Loucy (cell line): Measurements from ENCODE around the gene CRAMP1.

Experiments used
- H2AFZ ChIP-seq: fragments of 200-600 bp; sonication (generic); 2 replicates; pipeline ENCODE4 v1.6.0; 2016; ENCODE audit warnings: antibody characterized with exemption, mild to moderate bottlenecking, low read length, moderate library complexity
- H3F3A ChIP-seq: fragments of 200-600 bp; 2 replicates; pipeline ENCODE4 v1.6.0; 2016; ENCODE audit warnings: antibody characterized with exemption, low read depth, mild to moderate bottlenecking
- H3K27me3 ChIP-seq: fragments of 200-600 bp; sonication (generic); 2 replicates; pipeline ENCODE4 v1.6.1; 2014; ENCODE audit warnings: low read length, mild to moderate bottlenecking; ENCODE audit not compliant: insufficient read depth, poor library complexity, severe bottlenecking
- H3K36me3 ChIP-seq: fragments of 200-600 bp; sonication (generic); 2 replicates; pipeline ENCODE4 v1.6.1; 2016; ENCODE audit warnings: low read length; ENCODE audit not compliant: insufficient read depth
- H3K4me1 ChIP-seq: fragments of 200-600 bp; sonication (generic); 2 replicates; pipeline ENCODE4 v1.5.1; 2014; ENCODE audit warnings: low read length, mild to moderate bottlenecking; ENCODE audit not compliant: insufficient read depth, poor library complexity, severe bottlenecking
- H3K4me2 ChIP-seq: fragments of 200-600 bp; sonication (generic); 2 replicates; pipeline ENCODE4 v1.6.0; 2014; ENCODE audit warnings: antibody characterized with exemption, low read length, low read depth, mild to moderate bottlenecking; ENCODE audit not compliant: poor library complexity, severe bottlenecking
- H3K4me3 ChIP-seq: fragments of 200-600 bp; sonication (generic); 2 replicates; pipeline ENCODE4 v1.5.1; 2014; ENCODE audit warnings: low read length, mild to moderate bottlenecking, mixed read lengths; ENCODE audit not compliant: poor library complexity, severe bottlenecking
- H3K79me2 ChIP-seq: fragments of 200-600 bp; sonication (generic); 2 replicates; pipeline ENCODE4 v1.6.1; 2014; ENCODE audit warnings: low read length; ENCODE audit not compliant: insufficient read depth
- H3K9ac ChIP-seq: fragments of 200-600 bp; sonication (generic); 2 replicates; pipeline ENCODE4 v1.6.0; 2014; ENCODE audit warnings: mild to moderate bottlenecking, low read depth, low read length, moderate library complexity; ENCODE audit not compliant: poor library complexity, severe bottlenecking
- H3K9me2 ChIP-seq: fragments of 200-600 bp; sonication (generic); replicated peaks from 2 replicates; pipeline ENCODE4 v1.6.1; 2016; ENCODE audit warnings: low read depth, low read length, mixed read lengths
- H3K9me3 ChIP-seq: fragments of 200-600 bp; sonication (generic); 2 replicates; pipeline ENCODE4 v1.6.1; 2014; ENCODE audit warnings: mild to moderate bottlenecking, antibody characterized with exemption, low read length, low read depth; ENCODE audit not compliant: insufficient read depth
- H4K20me1 ChIP-seq: fragments of 200-600 bp; sonication (generic); 2 replicates; pipeline ENCODE4 v1.6.0; 2014; ENCODE audit warnings: antibody characterized with exemption, low read length, mild to moderate bottlenecking; ENCODE audit not compliant: insufficient read depth, poor library complexity, severe bottlenecking
- EZH2phosphoT487 ChIP-seq: fragments of 200-600 bp; IDR thresholded peaks from 2 replicates; pipeline ENCODE4 v1.6.1; 2018; ENCODE audit warnings: antibody characterized with exemption, mild to moderate bottlenecking, moderate library complexity, borderline replicate concordance
- TF ChIP-seq, protein P1 (sequence below): fragments of 200-600 bp; sonication (generic); conservative IDR thresholded peaks from 2 replicates; pipeline ENCODE4 v1.5.1; 2014; ENCODE audit warnings: mild to moderate bottlenecking, antibody characterized with exemption, low read length

CRAMP1 gene

DNA sequence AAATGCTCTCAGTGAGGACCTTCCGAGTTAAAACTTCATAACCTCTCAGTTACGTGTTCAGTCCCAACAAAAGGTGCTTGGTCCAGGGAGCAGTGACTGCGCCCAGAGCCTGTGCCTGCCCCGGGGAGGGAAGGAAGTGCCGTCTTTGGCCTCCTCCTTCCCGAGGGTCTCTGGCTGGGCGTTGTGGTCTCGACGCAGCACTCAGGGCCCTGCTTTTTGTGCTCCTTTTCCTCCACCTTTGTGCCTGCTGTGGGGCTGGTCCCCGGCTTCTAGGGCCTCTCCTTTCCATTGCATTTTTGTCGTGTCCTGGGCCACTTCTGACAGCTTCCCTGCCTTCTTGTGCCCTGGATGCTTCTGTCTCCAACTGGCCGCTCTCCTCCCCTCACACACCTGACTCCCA, 29.1 kb downstream of the CRAMP1 start:
- no peaks in the 10 kb centered on the region for H3K9me3 ChIP-seq
- TF ChIP-seq, protein P1, sequence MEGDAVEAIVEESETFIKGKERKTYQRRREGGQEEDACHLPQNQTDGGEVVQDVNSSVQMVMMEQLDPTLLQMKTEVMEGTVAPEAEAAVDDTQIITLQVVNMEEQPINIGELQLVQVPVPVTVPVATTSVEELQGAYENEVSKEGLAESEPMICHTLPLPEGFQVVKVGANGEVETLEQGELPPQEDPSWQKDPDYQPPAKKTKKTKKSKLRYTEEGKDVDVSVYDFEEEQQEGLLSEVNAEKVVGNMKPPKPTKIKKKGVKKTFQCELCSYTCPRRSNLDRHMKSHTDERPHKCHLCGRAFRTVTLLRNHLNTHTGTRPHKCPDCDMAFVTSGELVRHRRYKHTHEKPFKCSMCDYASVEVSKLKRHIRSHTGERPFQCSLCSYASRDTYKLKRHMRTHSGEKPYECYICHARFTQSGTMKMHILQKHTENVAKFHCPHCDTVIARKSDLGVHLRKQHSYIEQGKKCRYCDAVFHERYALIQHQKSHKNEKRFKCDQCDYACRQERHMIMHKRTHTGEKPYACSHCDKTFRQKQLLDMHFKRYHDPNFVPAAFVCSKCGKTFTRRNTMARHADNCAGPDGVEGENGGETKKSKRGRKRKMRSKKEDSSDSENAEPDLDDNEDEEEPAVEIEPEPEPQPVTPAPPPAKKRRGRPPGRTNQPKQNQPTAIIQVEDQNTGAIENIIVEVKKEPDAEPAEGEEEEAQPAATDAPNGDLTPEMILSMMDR = no peak
- no peak for TF ChIP-seq EZH2phosphoT487
- no peak overlapping the region for H3K4me3 ChIP-seq
- H2AFZ ChIP-seq = no peak overlapping the region
- peaks cover 46% of the 10 kb centered on the region; the same call in 1 of the 2 replicates for H3K36me3 ChIP-seq
- H3K4me2 ChIP-seq = no peak overlapping the region
- no peak overlapping the region for H3K9ac ChIP-seq
- no peaks in the 10 kb centered on the region for H3K79me2 ChIP-seq
- no peaks in the 10 kb centered on the region for H3K4me1 ChIP-seq
- H3K9me2 ChIP-seq = no peaks in the 10 kb centered on the region
- H3K27me3 ChIP-seq = no peaks in the 10 kb centered on the region
- H3F3A ChIP-seq = no peaks in the 10 kb centered on the region
- H4K20me1 ChIP-seq = no peaks in the 10 kb centered on the region

DNA sequence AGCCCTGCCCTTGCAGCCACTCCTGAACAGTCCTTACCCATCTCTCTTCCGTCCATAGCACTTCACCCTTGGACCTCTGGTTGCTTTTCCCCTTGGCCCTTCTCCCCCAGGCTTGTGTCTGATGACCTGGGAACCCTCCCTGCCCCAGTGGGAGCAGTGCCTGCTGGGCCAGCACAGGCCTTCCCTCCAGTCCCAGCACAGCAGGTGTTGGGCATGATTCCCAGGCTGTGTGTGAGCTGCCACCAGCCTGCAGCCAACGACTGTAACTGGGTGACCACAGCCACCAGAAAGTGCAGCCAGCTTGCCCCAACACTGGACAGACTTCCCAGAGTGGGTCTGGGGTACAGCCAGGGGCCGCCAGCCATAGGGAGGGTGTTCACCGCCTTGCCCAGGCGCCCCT, 30.0 kb downstream of the CRAMP1 start:
- Histone ChIP-seq H3K27me3 (no peaks in the 10 kb centered on the region), H3K4me3 (no peak overlapping the region), H3K9me2 (no peaks in the 10 kb centered on the region), H3K9ac (no peak overlapping the region), H3K9me3 (no peaks in the 10 kb centered on the region), H4K20me1 (no peaks in the 10 kb centered on the region), H3K36me3 (peaks cover 46% of the 10 kb centered on the region; the same call in 1 of the 2 replicates), H3K79me2 (no peaks in the 10 kb centered on the region), H2AFZ (no peak overlapping the region), H3F3A (no peaks in the 10 kb centered on the region), H3K4me2 (no peak overlapping the region), H3K4me1 (no peaks in the 10 kb centered on the region)
- TF ChIP-seq EZH2phosphoT487 = no peak
- TF ChIP-seq, protein P1 = no peak

DNA sequence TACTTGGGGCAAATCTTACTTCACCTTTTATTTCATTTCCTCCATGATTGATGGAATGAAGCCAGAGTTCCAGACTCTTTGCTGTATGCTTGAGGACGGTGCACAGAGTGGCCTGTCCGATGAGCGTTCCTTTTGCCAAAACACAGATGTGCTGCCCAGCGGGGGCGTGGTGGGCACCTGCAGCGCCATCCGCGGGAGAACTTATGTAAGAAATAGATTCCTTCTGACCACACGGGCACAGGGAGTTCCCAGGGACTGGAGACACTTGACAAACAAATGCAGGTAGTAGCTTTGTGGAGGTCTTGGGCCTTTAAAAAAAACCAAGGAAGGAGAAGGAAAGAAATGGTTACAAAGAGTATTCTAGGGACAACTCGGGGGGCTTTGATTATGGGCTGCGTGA, 30.6 kb downstream of the CRAMP1 start:
- Histone ChIP-seq H3K4me3 (no peak overlapping the region), H3K4me1 (no peaks in the 10 kb centered on the region), H3K9ac (no peak overlapping the region), H2AFZ (no peak overlapping the region), H3K27me3 (no peaks in the 10 kb centered on the region), H4K20me1 (no peaks in the 10 kb centered on the region), H3K4me2 (no peak overlapping the region), H3K36me3 (peaks cover 46% of the 10 kb centered on the region; the same call in 1 of the 2 replicates), H3K79me2 (no peaks in the 10 kb centered on the region), H3F3A (no peaks in the 10 kb centered on the region), H3K9me3 (no peaks in the 10 kb centered on the region), H3K9me2 (no peaks in the 10 kb centered on the region)
- no peak for TF ChIP-seq EZH2phosphoT487
- TF ChIP-seq, protein P1 = no peak
